HG03135 (cell line): ENCODE results near the gene ZNF775.

Source experiments
- ATAC-seq: cut with Tn5 transposase; IDR thresholded peaks from one replicate; pipeline ENCODE4 v1.9.1; 2021; ENCODE audit warnings: mild to moderate bottlenecking, moderate library complexity; ENCODE audit not compliant: unreplicated experiment

ZNF775 gene

GRCh38 chr7:150432915-150433892 is 54.1 kb downstream of the ZNF775 start:
- no peak for ATAC-seq

GRCh38 chr7:150434240-150434639 is 55.1 kb downstream of the ZNF775 start:
- no peak for ATAC-seq

- ATAC-seq = no peak
Observed at GRCh38 chr7:150435047-150435389, 55.9 kb downstream of the ZNF775 start.

GRCh38 chr7:150435390-150436073 is 56.4 kb downstream of the ZNF775 start:
- ATAC-seq = peak; percentile 94

- no peak for ATAC-seq
Observed at GRCh38 chr7:150439967-150440366, 60.8 kb downstream of the ZNF775 start.

- no peak for ATAC-seq
Observed at GRCh38 chr7:150441524-150441923, 62.4 kb downstream of the ZNF775 start.

- no peak for ATAC-seq
Observed at GRCh38 chr7:150442811-150443210, 63.7 kb downstream of the ZNF775 start.

- no peak for ATAC-seq
Observed at GRCh38 chr7:150443793-150444540, 64.8 kb downstream of the ZNF775 start.

- ATAC-seq = no peak
Observed at GRCh38 chr7:150444674-150445365, 65.7 kb downstream of the ZNF775 start.

GRCh38 chr7:150446288-150446938 is 67.3 kb downstream of the ZNF775 start:
- ATAC-seq = no peak
